Pancreas (tissue), 10 donors: ENCODE data around the gene RTL9. TPM values are rescaled to one million over a fixed set of nuclear protein-coding genes. Genes with fewer than 3 reads are reported as not detected.
"Not testable (repeated sequence)": the region's sequence is repeated elsewhere in the genome, so short reads cannot be mapped to it uniquely, and the experiment has no call there.

Source experiments
- ATAC-seq, 4 donors: fragments of 200-7000 bp; cut with Tn5 transposase; one replicate each; pipeline versions ENCODE4 v1.8.0 to v1.9.1; 2020; ENCODE audit warnings: mild to moderate bottlenecking in 4 of 4, moderate library complexity in 4 of 4
- DNase-seq, 6 donors: peaks; one replicate each; pipeline ENCODE4 v3.0.0-alpha.2; 2020
- FAIRE-seq: peaks from 2 replicates; lab custom pipeline; 2012; peaks lifted over from hg19 to GRCh38; lab: Jason Lieb, UNC
- H3K27ac ChIP-seq, 4 donors: fragments of 200-600 bp; sonication (generic); 1 replicate in 3 of 4; 2 replicates in 1 of 4; pipeline versions ENCODE4 v1.5.0 to v1.8.0; 2020
- H3K27me3 ChIP-seq, 4 donors: fragments of 200-600 bp; one replicate each; pipeline ENCODE4 v1.8.0; 2021
- H3K36me3 ChIP-seq, 3 donors: fragments of 200-600 bp; sonication (generic) in 1 of 3; one replicate each; pipeline versions ENCODE4 v1.5.0 to v1.8.0; 2020 to 2021
- H3K4me1 ChIP-seq, 3 donors: fragments of 200-600 bp; one replicate each; pipeline ENCODE4 v1.8.0; 2021
- H3K4me3 ChIP-seq, 4 donors: fragments of 200-600 bp; sonication (generic) in 2 of 4; one replicate each; pipeline versions ENCODE4 v1.5.0 to v1.8.0; 2020 to 2021
- H3K9me3 ChIP-seq, 4 donors: fragments of 200-600 bp; one replicate each; pipeline ENCODE4 v1.8.0; 2021
- CTCF ChIP-seq, 4 donors: fragments of 200-600 bp; sonication (generic) in 3 of 4; IDR thresholded peaks; one replicate each; pipeline versions ENCODE4 v1.5.0 to v1.8.0; 2021; ENCODE audit warnings: antibody characterized with exemption in 4 of 4
- WGBS, 2 donors: extraction: QIAGEN DNeasy Blood & Tissue Kit; methylation state at CpG; one replicate each; pipeline ENCODE4 v1.1.7; 2013; 5-methylcytosine and 5-hydroxymethylcytosine counted together
- intact Hi-C, 3 donors: fragments of 100-400 bp; cut with DNase I; formaldehyde crosslinking; loops; one replicate each; pipeline versions ENCODE4 v1.11.1 to v1.14.2; 2022
- polyA plus RNA-seq, 2 donors: library from polyadenylated mRNA; stranded (reverse); fragments of 200-250 nt; gene quantifications; one replicate each; pipeline ENCODE4 v1.2.3, GENCODE V29; 2013
- total RNA-seq, 6 donors: library from RNA; stranded (reverse); fragmentation: NEBNext Ultra II Directional in 4 of 6; extraction: Animal tissue kit (Norgen Biotek cat#: 25700) in 4 of 6; gene quantifications; one replicate each; pipeline versions ENCODE4 v1.2.1 to v1.2.4, GENCODE V29; 2021 to 2023
- donor health status: healthy with polysubstance abuse.
- donor health status: DM: no; HTN: no; CAD: no; lungs with moderate emphysema.
- donor health status: DM: no; HTN: no; CAD: no.
- donor health status: control.
- donor health status: control.
- donor health status: Bipolar disorder and iron deficiency.
- donor health status: DM: yes; HTN: yes; CAD: no.
- donor health status: DM: no; HTN: no; CAD: no.
- donor health status: DM: no; HTN: no; CAD: no.
- donor health status: DM: yes; HTN: yes; CAD: no.

Gene RTL9
- total and polyA plus RNA-seq, 8 donors, result 0.03 to 0.05 TPM; not detected in 6

DNA sequence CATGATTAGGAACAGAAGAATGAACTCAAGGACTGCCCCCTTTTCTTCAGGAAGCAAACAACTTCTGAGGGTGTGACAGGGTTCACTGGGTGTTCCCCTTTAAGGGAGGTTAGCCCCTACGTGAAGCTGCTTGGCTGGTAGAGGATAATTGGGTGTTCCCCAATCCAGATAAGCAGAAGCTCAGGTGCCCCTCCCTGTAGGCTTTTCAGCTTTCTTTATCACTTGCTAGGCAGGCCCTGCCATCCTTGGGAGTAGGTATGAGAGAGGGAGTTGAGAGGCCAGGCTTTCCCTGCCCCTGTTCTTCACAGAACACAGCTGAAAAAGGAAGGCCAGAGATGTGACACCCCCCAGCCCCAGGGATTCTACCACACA lies 44.2 kb downstream of the RTL9 start:
- intact Hi-C loops, result no loop called here
- TF ChIP-seq CTCF (IDR thresholded peaks at IDR 0.05), result no peak
- FAIRE-seq, result no peak
- no peaks in the 10 kb centered on the region for H3K36me3 ChIP-seq
- DNase-seq, result no peak
- no peak overlapping the region for H3K4me3 ChIP-seq
- no peaks in the 10 kb centered on the region for H3K4me1 ChIP-seq
- no peak for ATAC-seq
- H3K27me3 ChIP-seq, result peaks cover 0 to 3% (median 0%) of the 10 kb centered on the region in 4 donors
- H3K9me3 ChIP-seq, result no peaks in the 10 kb centered on the region
- no peak overlapping the region for H3K27ac ChIP-seq
- 52 to 57% methylated on average over 1 of the region's 1 CpG for WGBS, 2 donors

- Histone ChIP-seq H3K27me3 (peaks cover 0 to 3% (median 0%) of the 10 kb centered on the region in 4 donors), H3K27ac (no peak overlapping the region), H3K4me1 (no peaks in the 10 kb centered on the region), H3K36me3 (no peaks in the 10 kb centered on the region), H3K4me3 (no peak overlapping the region), H3K9me3 (no peaks in the 10 kb centered on the region)
- no peak for TF ChIP-seq CTCF (IDR thresholded peaks at IDR 0.05)
- intact Hi-C loops, result no loop called here
- no peak for DNase-seq
- no peak for FAIRE-seq
- no peak for ATAC-seq
- WGBS, 2 donors, result 71 to 78% methylated on average over 15 of the region's 15 CpGs
Measured at GRCh38 chrX:110403441-110404238, 45.0 kb downstream of the RTL9 start.

- H3K27ac ChIP-seq, result no peak overlapping the region
- H3K9me3 ChIP-seq, result no peaks in the 10 kb centered on the region
- no peak for TF ChIP-seq CTCF (IDR thresholded peaks at IDR 0.05)
- intact Hi-C loops, result no loop called here
- no peaks in the 10 kb centered on the region for H3K4me1 ChIP-seq
- H3K36me3 ChIP-seq, result no peaks in the 10 kb centered on the region
- 80 to 89% methylated on average over 6 of the region's 6 CpGs for WGBS, 2 donors
- no peaks in the 10 kb centered on the region for H3K27me3 ChIP-seq
- DNase-seq, result no peak
- no peak for ATAC-seq
- FAIRE-seq, result no peak
- no peak overlapping the region for H3K4me3 ChIP-seq
Measured at GRCh38 chrX:110404376-110404775, 45.7 kb downstream of the RTL9 start.

- not testable (repeated sequence) for H3K27ac ChIP-seq, H3K36me3 ChIP-seq, FAIRE-seq, H3K4me3 ChIP-seq, H3K4me1 ChIP-seq, H3K9me3 ChIP-seq, DNase-seq, H3K27me3 ChIP-seq, ATAC-seq
- intact Hi-C loops, result loop anchor here in 2 of 3 donors (5.0 kb wide), 2 partner anchors 244 to 249 kb away; no protein-coding TSS in a partner anchor
- 84 to 94% methylated on average over 7 of the region's 7 CpGs for WGBS, 2 donors
Measured at GRCh38 chrX:110406250-110406649, 47.6 kb downstream of the RTL9 start.

- ATAC-seq (no peak), FAIRE-seq (no peak), DNase-seq (no peak)
- H3K9me3 ChIP-seq, result no peaks in the 10 kb centered on the region
- intact Hi-C loops, result loop anchor here in 2 of 3 donors (5.0 kb wide), 2 partner anchors 245 to 250 kb away; no protein-coding TSS in a partner anchor
- 25 to 41% methylated on average over 4 of the region's 4 CpGs for whole genome bisulfite sequencing, 2 donors
- H3K4me1 ChIP-seq, result no peaks in the 10 kb centered on the region
- TF ChIP-seq CTCF (IDR thresholded peaks at IDR 0.05), result no peak
- no peak overlapping the region for H3K27ac ChIP-seq
- no peaks in the 10 kb centered on the region for H3K27me3 ChIP-seq
- H3K4me3 ChIP-seq, result no peak overlapping the region
- no peaks in the 10 kb centered on the region for H3K36me3 ChIP-seq
Measured at GRCh38 chrX:110406822-110407221, 48.2 kb downstream of the RTL9 start.
